GM12801 (cell line): ENCODE results near the gene ROS1.

Experiments used
- CTCF ChIP-seq: IDR thresholded peaks from one replicate; pipeline ENCODE4 v1.5.1; 2011; ENCODE audit warnings: control low read depth; ENCODE audit not compliant: insufficient read length; ENCODE audit errors: extremely low read depth

Gene ROS1

GRCh38 chr6:117326396-117326795 lies 99.3 kb downstream of the ROS1 start:
- no peak for TF ChIP-seq CTCF

- no peak for TF ChIP-seq CTCF
Observed at GRCh38 chr6:117317261-117317660, 108.5 kb downstream of the ROS1 start.

- no peak for TF ChIP-seq CTCF
Observed at GRCh38 chr6:117311726-117312125, 114.0 kb downstream of the ROS1 start.

GRCh38 chr6:117311310-117311709 lies 114.4 kb downstream of the ROS1 start:
- no peak for TF ChIP-seq CTCF

GRCh38 chr6:117309611-117310010 lies 116.1 kb downstream of the ROS1 start:
- no peak for TF ChIP-seq CTCF

GRCh38 chr6:117309069-117309468 lies 116.7 kb downstream of the ROS1 start:
- TF ChIP-seq CTCF: no peak

GRCh38 chr6:117307655-117308054 lies 118.1 kb downstream of the ROS1 start:
- TF ChIP-seq CTCF: no peak
